ENCODE data around the gene GRK5.

GRK5 gene

DNA sequence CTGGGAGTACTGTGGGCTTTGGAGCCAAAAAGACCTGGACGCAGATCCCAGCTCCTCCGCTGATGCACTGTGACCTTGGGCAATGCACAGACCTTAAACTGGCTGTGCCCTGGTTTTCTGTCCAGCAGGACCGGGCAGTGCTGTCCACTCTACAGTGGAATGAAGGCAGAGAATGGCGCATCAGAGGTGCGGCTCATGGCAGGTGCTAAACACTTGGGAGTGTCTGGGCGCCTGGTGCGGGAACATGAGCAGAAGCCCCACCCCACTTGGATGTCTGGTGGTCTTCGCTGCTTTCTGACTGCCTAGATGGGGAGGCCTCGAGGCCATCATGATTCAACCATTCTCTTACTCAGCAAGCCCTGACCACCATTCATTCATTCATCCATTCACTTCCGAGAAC is 153.7 kb downstream of the GRK5 start:
- no peak for DNase-seq (ENCODE audit: low read depth)

DNA sequence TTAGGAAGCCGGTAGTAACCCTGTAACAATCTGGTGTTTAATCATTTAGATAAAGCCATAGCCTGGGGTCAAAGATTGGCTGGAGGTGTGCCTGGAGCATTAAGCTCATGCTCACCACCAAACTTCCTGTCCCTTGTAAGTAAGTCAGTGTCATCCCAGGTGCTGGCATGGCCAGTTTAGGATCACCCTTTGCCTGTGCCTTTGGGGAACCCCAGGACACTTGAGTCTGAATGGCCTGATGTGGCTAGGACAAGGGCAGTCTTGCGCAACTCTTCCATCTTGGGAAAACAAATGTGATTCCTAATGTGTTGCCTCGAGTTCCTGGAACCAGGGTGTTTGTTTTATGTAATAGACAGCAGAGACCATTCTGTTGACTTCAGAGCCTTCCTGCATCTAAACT is 154.8 kb downstream of the GRK5 start:
- DNase-seq (ENCODE audit: low read depth) = no peak

DNA sequence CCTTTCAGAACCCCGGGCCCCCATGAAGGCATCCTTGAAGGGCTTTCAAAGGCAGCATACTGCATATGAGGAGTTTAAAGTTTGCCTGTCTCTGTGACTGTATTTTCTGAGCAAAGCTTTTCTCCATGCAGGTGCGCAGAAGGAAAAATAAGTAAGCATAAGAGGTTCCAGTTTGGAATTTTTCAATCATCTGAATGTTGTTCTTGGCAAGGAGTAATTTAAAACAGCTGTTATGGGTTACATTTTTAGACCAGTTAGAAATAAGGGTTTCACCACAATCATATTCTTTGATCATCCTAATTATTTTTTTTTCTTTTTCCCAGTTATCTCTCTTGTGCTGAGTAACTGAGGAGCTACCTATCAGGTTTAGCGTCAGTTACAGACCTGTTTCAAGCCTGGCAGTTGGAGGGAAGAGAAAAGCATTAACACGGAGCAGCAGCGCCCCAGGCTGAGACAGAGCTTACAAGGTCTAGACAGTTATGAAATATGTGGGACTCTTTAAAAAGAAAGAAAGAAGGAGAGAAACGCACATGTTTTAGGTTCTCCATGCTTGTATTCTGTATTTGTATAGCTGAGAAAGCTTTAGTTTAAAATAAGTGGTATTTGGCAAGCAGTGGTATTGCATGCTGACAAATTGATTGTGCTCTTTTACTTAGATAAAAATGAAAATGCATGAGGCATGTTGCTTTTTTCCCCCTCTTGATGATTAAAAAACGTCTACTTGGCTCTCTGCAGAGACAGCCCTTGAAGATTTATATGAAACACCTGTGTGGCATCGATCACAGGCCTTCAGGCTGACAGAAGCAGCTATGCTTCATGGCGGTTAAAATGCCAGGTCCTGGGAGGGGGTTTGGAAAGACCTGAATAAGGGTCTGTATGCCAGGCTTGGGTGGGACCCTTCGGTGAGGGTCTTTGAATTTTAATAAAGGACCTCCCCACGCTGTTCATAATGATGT is 157.6 kb downstream of the GRK5 start:
- no peak for DNase-seq (ENCODE audit: low read depth)

DNA sequence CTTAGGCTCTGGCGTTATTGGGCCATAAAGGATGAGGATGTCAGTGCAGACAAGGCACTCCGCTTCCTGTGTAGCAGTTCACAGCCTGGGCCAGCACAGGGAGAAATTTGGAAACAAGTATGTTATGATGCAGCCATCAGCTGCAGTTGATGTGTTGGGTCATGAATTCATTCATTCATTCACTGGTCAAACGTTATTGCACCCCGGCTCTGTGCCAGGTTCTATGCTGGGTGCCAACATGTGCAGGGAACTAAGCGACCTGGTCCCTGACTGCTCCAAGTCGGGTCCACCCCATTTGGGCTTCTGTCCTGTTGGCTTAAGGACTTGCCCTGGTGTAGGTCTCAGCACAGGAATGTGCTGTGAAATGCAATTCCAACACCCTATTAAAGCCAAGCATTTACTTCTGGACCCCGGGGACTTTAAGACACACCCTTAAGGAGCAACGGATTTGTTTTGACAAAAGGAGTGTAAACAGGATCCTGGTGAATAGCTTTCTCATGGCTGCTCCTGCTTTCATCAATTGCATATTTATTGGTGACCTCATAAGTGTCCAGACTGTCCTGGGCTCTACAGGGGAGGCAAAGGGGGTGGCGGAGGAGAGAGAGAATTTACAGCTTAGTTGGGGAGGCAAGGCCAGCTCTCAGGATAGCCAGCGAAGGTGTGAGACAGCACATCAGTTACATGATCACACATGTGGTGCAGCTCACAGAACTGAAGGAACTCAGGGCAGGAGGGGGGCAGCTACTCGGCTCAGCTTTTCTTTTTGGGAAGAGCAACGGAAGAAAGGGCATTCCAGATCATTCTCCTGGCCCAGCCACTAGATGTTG is 158.6 kb downstream of the GRK5 start:
- no peak for DNase-seq (ENCODE audit: low read depth)

DNA sequence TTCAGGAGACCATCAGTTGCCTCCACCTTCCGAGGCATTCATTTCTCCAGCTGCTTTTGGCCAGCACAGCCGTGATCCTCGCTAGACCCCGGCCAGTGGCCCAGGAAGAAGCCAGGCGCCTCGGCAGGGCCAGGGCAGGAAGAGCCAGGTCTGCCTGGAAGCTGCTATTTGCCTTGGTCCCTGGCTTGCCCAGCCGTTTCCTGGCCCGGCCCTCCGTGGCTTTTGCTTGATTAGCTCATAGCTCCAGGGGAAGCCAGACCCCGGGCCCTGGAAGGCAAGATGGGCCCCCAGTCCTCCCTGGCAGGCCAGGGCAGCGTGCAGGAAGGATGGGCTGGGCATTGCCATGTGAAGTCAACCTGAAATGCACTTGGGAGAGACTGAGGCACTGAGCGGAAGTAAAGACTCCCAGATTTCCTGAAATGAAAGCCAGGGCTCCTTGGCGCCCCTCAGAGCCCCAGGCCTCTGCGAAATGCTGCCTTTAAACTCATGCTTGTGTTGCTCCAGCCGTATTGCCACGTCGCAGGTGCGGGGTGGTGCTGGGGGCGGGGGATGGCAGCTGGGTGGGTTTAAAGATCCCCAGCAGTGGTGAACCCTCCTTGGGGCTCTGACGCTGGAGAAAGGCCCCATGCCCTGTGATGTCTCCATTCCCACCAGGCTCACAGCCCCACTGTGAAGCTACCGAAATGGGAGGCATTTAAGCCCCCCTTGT is 160.6 kb downstream of the GRK5 start:
- no peak for DNase-seq (ENCODE audit: low read depth)

DNA sequence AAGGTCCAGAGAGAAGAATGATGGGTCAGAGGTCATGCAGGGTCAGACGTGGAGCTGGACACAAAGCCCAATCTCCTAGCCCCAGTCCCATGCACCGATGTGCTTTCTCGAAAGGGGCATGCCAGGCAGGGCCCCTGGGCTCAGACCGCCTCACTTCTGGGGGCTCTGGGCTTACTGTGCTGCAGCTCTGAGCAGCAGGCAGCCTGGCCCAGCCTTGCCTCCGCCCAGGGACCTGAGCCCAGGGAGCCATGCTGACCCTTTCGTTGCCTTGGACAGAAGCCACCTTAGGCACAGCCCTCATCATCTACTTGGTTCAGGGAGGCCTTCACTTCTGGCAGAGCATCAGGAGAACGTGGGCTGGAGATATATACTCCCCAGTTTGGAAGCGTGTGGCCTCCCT is 161.2 kb downstream of the GRK5 start:
- DNase-seq (ENCODE audit: low read depth) = no peak

DNA sequence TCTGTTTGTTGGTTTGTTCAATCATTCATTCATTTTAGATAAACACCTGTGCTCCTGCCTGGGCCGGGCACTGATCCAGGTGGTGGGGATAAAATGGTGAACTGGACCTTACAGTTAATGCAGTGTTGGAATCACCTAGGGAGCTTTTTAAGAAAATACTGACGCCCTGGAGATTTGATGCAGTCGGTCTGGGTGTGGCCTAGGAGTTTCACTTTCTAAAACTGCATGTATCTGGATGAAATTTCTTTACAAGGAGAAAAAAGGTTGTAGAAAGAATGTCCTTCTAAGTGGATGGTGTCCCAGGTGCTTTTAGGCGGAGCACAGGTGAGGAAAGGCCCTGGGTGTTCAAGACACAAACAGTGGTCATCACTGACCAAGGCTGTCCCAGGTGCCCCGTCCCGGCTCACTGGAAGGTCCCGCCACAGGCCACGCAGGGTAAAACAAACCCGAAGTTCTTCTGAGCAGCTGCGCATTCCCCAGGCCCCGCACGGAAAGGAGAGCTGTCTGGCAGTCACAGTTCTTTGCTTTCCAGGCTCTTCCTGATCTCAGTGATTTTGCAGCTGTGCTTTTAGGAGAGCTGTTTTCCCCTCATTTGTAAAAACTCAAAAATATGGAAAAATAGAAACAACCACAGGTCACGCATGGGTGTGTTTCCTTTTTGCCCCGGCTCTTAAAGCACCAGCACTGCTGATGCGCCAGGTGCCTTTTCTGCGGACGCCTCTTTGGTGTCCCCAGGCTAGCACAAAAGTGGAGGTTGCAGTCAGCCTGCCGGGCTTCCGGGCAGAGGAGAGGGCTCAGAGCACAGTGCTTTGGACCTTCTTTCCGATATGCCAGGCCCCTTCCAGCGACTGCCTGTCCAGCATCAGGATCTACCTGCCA is 161.9 kb downstream of the GRK5 start:
- DNase-seq (ENCODE audit: low read depth) = no peak

DNA sequence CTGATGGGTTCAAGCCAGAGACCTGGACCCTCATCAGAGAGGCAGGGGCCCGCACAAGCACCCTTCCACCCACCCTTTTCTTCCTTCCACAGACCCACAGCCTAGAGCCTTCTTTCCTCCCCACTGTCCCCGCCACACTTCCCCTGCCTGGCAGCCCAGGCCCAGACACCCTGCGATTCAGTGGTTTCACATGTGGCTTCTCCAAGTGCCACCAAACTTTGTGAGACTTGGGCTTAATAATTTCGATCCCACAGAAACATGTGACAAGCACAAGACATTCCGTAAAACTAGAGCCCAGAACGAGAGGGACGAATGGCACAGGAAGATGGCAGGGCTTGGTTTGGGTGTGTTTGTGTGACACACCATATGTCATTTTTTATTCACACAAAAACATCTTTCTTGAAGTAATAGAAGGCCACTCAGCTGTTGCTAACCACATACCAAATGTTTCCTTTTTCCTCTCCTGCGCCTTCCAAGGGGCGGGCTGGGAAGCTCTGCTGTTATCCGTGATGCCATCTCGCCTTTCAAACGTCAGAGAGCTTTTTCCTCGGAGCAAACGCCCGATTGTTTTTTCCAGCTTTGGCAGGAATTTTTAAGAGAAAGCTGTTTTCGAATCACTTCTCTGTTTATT is 162.9 kb downstream of the GRK5 start:
- DNase-seq (ENCODE audit: low read depth) = no peak

DNA sequence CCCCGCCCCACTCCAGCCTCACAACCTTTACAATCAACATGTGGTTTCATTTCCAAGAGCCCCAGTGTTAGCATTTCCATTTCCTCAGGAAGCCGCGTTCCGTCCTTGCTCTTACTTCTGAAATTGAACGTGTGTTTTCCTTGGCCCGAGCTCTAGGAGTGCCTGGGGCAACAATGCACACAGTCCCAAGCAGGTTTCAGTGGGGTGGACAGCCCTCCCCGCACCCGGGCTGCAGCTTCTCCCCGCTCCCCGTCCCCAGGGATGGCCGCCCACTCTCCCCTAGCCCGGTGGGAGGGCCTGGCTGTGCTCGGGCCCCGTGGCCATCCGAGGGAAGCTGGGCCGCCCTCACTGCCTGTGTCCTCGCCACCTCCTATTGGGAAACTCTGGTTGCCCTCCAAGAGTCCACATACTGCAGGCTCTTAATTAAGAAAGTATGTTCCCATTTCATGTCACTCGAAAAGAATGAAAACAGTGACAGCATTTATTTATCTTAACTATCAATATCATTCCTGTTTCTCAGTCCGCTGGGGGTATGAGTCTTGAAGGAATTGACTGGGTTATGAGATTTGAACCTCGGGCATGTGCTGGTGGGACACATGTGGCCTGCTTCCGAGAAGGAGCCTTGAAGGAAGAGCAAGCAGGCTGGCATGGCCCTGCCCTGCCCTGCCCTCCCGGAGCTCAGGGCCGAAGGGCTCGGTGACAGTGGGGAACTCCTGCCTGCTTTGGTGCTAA is 163.8 kb downstream of the GRK5 start:
- no peak for DNase-seq (ENCODE audit: low read depth)

DNA sequence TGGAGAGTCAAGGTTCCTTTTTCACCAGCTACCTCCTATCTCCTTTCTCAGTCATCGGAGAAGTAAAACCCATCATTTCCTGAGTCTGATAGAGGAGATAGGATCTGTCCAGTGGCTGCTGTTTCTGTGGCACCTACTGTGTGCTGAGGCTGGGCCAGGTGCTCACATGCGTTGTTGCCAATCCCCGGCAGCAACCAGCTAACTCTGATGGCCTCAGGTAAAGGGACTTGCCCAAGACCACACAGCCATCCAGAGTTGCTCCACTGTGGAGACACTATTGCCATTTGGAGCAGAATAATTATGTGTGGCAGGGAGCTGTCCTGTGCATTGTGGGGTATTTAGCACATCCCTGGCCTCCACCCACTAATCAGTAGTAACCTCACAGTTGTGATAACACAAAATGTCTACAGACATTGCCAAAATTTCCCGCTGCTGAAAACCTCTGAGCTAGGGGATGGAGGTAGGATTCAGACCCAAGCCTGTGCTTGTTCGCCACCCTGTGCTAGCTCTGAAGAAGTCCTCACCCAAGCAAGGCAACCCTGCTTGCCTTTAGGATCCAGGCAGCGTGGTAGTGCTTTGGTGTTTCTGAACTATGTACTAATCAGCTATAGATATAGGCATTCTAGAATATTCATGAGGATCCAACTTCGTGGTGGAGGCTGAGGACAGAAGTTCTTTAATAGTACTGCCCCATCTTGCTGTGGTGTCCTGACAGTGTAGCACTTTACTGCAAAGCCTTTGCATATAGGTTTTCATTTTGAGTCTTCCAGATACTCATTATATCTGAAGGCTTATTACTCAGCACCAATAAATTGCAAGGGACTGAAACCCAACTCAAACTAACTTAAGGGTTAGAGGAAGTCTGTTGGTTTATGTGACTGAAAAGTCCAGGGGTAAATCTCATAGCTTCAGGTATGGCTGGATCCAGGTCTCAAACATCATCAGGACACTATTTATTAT is 164.6 kb downstream of the GRK5 start:
- no peak for DNase-seq (ENCODE audit: low read depth)

DNA sequence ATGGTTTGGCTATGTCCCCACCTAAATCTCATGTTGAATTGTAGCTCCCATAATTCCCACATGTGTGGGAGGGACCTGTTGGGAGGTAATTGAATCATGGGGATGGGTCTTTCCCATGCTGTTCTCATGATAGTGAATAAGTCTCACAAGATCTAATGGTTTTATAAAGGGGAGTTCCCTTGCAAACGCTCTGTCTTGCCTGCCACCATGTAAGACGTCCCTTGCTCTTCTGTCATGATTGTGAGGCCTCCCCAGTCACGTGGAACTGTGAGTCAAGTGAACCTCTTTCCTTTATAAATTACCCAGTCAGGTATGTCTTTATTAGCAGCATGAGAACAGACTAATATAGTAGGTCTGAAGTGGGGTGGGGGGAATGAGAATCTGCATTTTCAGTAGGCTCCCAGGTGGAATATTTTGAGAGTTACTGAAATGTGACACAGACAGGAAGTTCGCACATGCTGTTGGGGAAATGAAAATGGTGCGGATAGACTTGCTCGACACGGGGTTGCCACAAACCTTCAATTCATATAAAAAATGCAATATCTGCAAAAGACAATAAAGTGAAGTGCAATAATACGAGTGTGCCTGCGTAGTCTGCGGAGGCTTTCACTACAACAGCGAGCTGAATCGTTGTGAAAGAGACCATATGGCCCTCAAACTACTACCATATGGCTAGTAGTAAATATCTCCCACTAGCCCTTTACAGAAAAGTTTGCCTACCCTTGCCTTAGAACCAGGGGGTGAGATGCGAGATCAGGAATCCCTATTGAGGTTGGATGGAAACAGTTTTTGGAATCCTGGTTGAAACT is 166.1 kb downstream of the GRK5 start:
- DNase-seq (ENCODE audit: low read depth) = no peak

DNA sequence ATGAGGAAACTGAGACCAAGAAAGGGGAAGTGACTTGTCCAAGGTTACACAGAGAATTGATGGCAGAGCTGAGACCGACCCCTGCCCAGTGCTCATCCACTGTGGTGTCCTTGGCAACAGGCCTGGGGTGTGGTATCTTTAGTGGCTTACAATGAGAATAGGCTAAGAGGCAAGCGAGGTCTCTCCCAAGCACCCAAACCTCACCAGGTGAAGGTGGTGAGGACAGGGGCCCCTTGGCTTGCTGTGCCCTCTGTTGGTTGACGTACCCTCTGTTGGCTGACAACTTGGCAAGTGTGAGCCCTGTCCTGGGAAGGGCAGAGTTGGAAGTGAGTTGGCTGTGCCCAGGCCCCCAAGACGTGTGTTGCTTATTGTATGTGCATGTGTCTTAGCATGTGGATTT is 166.9 kb downstream of the GRK5 start:
- no peak for DNase-seq (ENCODE audit: low read depth)

DNA sequence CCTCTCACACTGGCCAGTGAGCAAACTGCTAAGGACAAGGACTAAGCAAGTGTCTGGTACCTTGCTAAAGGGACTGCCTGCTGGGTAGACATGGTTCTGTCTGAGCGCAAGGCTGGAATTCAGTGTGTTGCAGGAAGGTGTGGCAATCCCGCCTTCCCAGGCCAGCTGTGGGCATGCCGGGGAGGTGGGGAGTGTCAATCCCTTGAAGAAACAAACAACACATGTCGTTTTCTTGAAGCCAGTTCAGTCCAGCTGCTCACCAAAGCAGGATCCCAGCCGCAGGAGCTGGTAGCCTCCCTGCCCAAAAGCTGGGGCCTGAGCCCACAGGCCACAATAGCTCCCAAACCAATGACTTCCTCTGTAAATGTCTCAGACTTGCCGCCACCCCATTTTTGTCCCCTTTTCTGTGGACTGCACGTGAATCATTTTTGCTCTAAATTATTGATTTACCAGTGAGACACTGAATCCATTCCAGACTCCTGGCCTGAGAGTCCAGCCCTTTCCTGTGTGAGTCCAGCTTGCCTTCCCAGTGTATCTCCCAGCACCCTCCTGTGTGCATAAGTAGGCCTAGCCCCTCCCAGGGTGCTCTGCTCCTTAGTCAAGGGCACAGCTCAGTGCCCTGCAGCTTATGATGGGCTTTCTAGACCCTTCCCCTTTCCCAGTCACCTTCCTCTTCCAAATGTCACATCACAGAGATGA is 168.4 kb downstream of the GRK5 start:
- no peak for DNase-seq (ENCODE audit: low read depth)

DNA sequence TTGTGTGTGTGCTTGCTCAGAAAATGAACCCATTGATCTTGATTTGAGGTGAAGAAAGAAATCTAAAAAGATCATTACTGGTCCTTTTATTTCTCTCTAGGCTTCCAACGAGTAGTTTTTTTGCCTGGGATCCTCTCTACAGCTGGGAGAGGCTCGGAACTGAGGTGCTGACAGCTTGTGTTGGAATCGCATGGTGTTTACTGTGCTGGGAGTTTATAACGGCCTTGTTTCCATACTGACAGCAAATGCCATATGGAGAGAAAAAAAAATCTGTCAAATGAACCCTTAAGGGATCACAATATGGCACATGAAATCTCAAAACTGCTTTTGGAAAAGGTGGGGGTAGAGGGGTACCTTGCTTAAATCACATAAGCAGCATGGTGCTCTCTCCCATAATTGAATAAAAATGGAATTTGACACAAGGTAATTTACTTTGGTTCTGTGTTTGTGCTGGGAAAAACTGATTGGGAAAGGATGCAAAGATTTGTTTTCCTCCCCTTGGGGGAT is 170.1 kb downstream of the GRK5 start:
- no peak for DNase-seq (ENCODE audit: low read depth)

DNA sequence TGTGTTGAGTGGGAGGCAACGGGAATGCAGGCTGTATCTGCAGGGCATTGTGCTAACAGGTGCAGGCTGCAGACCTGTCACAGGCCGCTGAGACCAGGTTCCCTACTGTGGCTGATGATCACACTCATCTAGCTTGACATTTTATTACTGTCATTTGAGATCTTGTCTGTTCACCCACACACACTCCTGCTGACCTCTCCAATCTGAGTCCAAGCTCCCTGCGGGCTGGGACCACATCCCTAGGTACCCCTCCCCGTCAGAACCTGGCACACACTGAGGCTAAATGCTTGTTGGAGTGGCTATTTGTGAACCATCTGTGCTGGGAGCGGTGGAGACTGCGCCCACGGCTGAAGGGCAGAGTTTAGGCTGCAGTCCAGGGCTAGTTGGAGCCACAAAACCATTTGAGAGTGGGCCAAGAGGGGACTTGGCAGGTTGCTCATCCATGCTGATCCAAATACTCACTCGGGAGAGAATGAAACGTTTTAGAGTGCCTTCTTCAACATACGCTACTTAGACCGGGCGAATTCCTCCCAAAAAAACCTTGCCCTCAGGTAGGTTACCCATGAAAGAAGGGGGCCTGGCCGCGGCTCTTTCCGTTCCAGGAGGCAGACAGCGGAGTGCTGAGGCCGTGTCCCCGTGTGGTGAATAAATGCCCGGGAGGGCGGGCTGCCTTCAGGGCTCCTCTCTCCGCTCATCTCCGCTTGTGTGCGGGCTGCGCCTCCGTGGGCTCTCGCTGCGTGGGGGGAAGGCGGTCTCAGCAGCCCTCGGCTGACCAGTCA is 170.8 kb downstream of the GRK5 start:
- no peak for DNase-seq (ENCODE audit: low read depth)

DNA sequence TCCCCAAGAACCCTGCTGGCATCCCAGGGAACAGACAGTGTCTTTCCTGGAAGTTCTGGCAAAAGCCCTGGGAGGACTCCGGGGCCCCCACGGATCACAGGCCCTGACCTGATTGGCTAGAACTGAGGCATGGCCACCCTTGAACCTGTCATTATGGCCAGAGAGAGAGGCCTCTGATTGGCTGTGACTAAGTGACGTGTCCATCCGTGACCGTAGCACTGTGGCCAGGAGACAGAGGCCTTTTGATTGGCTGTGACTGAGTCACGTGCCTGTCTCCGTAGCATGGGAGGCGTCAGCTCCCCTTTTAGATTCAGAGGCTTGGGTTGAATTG is 171.3 kb downstream of the GRK5 start:
- no peak for DNase-seq (ENCODE audit: low read depth)
